ENCODE measurements around the gene SLC35A3. TPM values are rescaled to one million over a fixed set of nuclear protein-coding genes. Genes with fewer than 3 reads are reported as not detected.
"Not testable (repeated sequence)": the region's sequence is repeated elsewhere in the genome, so short reads cannot be mapped to it uniquely, and the experiment has no call there.

SLC35A3 gene
- total RNA-seq, 1 donor from 2014 or later = 14.7 TPM

DNA sequence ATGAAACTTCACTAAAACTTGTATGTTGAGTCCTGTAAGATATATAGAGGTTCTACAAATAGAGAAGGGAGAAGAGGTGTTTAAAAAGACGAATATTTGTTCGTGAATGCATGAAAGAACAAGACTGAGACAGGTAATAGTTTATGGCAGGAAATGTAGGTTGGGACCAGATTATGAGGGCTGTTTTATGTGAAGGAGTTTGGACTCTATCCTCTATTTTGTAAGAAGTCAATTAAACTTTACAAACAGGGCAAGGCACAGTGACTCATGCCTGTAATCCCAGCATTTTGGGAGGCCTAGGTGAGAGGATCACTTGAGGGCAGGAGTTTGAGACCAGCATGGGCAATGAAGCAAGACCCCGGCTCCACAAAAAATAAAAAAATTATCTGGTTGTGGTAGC lies 5.7 kb downstream of the SLC35A3 start:
- H3K4me1 Mint-ChIP-seq (ENCODE audit: low read depth) = peaks cover 22% of the 10 kb centered on the region
- H3K9me3 Mint-ChIP-seq (ENCODE audit: low read depth) = no peaks in the 10 kb centered on the region
- no peak overlapping the region for H3K4me3 Mint-ChIP-seq (ENCODE audit: unreplicated experiment)
- H3K27ac Mint-ChIP-seq (ENCODE audit: unreplicated experiment) = no peak overlapping the region
- H3K36me3 Mint-ChIP-seq (ENCODE audit: low read depth) = peaks cover 3% of the 10 kb centered on the region
- no peaks in the 10 kb centered on the region for H3K27me3 Mint-ChIP-seq (ENCODE audit: low read depth)
- no peak for DNase-seq (ENCODE audit: low spot score)
- TF ChIP-seq, protein P1, sequence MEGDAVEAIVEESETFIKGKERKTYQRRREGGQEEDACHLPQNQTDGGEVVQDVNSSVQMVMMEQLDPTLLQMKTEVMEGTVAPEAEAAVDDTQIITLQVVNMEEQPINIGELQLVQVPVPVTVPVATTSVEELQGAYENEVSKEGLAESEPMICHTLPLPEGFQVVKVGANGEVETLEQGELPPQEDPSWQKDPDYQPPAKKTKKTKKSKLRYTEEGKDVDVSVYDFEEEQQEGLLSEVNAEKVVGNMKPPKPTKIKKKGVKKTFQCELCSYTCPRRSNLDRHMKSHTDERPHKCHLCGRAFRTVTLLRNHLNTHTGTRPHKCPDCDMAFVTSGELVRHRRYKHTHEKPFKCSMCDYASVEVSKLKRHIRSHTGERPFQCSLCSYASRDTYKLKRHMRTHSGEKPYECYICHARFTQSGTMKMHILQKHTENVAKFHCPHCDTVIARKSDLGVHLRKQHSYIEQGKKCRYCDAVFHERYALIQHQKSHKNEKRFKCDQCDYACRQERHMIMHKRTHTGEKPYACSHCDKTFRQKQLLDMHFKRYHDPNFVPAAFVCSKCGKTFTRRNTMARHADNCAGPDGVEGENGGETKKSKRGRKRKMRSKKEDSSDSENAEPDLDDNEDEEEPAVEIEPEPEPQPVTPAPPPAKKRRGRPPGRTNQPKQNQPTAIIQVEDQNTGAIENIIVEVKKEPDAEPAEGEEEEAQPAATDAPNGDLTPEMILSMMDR (IDR thresholded peaks at IDR 0.05) = no peak

DNA sequence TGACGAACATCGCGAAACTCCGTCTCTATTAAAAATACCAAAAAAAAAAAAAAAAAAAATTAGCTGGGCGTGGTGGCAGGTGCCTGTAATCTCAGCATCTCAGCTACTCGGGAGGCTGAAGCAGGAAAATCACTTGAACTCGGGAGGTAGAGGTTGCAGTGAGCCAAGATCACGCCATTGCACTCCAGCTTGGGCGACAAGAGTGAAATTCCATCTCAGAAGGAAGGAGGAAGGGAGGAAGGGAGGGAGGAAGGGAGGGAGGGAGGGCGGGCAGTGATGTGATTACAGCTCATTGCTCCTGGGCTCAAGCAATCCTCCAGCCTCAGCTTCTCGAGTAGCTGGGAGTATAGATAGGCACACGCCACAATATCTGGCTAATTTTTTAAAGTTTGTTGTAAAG lies 7.5 kb downstream of the SLC35A3 start:
- not testable (repeated sequence) for H3K27me3 Mint-ChIP-seq (ENCODE audit: low read depth); H3K9me3 Mint-ChIP-seq (ENCODE audit: low read depth); H3K36me3 Mint-ChIP-seq (ENCODE audit: low read depth); H3K27ac Mint-ChIP-seq (ENCODE audit: unreplicated experiment); H3K4me3 Mint-ChIP-seq (ENCODE audit: unreplicated experiment); DNase-seq (ENCODE audit: low spot score)
- peaks cover 15% of the 10 kb centered on the region for H3K4me1 Mint-ChIP-seq (ENCODE audit: low read depth)

DNA sequence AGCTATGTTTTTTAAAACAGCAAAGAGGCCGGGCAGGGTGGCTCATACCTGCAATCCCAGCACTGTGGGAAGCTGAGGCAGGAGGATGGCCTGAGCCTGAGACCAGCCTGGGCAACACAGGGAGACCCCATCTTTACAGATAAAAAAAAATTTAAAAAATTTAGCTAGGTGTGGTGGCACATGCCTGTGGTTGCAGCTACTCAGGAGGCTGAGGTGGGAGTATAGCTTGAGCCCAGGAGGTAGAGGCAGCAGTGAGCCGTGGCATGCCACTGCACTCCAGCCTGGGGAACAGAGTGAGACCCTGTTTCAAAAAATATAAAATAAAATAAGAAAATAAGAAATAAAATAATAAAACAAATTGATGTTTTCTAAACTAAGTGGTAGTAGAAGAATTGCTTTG lies 8.4 kb downstream of the SLC35A3 start:
- Mint-ChIP-seq H3K27ac (ENCODE audit: unreplicated experiment) (no peak overlapping the region), H3K27me3 (ENCODE audit: low read depth) (no peaks in the 10 kb centered on the region), H3K4me3 (ENCODE audit: unreplicated experiment) (no peak overlapping the region), H3K36me3 (ENCODE audit: low read depth) (peaks cover 4% of the 10 kb centered on the region), H3K4me1 (ENCODE audit: low read depth) (peaks cover 8% of the 10 kb centered on the region), H3K9me3 (ENCODE audit: low read depth) (peaks cover 2% of the 10 kb centered on the region)
- TF ChIP-seq, protein P1 (IDR thresholded peaks at IDR 0.05) = no peak
- DNase-seq (ENCODE audit: low spot score) = no peak

DNA sequence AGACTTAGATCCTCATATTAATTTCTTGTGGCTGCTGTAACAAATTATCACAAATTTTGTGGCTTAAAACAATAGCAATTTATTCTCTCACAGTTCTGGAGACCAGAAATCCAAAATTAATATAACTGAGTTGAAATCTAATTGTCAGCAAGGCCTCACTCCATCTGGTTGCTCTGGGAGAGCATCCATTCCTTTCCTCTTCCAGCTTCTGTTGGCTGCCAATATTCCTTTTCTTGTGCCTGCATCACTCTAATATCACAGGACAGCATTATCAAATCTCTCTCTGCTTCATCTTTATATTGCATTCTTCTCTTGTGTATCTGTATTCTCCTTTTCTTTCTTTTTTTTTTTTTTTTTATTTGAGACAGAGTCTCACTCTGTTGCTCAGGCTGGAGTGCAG lies 9.3 kb downstream of the SLC35A3 start:
- H3K36me3 Mint-ChIP-seq (ENCODE audit: low read depth) = peaks cover 4% of the 10 kb centered on the region
- TF ChIP-seq, protein P1 (IDR thresholded peaks at IDR 0.05) = no peak
- H3K27ac Mint-ChIP-seq (ENCODE audit: unreplicated experiment) = no peak overlapping the region
- H3K27me3 Mint-ChIP-seq (ENCODE audit: low read depth) = no peaks in the 10 kb centered on the region
- no peak for DNase-seq (ENCODE audit: low spot score)
- no peak overlapping the region for H3K4me3 Mint-ChIP-seq (ENCODE audit: unreplicated experiment)
- peaks cover 8% of the 10 kb centered on the region for H3K4me1 Mint-ChIP-seq (ENCODE audit: low read depth)
- peaks cover 2% of the 10 kb centered on the region for H3K9me3 Mint-ChIP-seq (ENCODE audit: low read depth)

DNA sequence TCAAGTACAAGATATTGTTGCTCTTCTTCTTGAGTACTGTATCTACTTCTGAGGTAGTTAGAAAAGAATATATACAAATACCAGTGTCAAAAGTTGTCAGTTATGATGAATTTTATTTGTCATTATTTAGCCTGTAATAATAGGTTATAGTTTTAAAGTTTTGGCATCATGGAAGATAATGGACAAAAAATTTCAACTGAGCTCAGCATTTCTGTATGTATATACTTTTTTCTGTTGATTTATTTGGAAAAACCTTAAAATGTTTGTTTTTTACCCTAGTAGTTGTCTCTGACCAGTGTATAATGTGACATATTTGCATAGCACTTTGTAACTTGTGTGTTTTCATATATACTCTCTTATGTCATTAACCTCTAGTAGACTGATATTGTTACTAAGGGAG lies 11.1 kb downstream of the SLC35A3 start:
- TF ChIP-seq, protein P1 (IDR thresholded peaks at IDR 0.05) = no peak
- no peak overlapping the region for H3K27ac Mint-ChIP-seq (ENCODE audit: unreplicated experiment)
- no peaks in the 10 kb centered on the region for H3K27me3 Mint-ChIP-seq (ENCODE audit: low read depth)
- H3K36me3 Mint-ChIP-seq (ENCODE audit: low read depth) = peaks cover 5% of the 10 kb centered on the region
- H3K4me1 Mint-ChIP-seq (ENCODE audit: low read depth) = peaks cover 8% of the 10 kb centered on the region
- DNase-seq (ENCODE audit: low spot score) = no peak
- H3K9me3 Mint-ChIP-seq (ENCODE audit: low read depth) = peaks cover 14% of the 10 kb centered on the region
- no peak overlapping the region for H3K4me3 Mint-ChIP-seq (ENCODE audit: unreplicated experiment)

DNA sequence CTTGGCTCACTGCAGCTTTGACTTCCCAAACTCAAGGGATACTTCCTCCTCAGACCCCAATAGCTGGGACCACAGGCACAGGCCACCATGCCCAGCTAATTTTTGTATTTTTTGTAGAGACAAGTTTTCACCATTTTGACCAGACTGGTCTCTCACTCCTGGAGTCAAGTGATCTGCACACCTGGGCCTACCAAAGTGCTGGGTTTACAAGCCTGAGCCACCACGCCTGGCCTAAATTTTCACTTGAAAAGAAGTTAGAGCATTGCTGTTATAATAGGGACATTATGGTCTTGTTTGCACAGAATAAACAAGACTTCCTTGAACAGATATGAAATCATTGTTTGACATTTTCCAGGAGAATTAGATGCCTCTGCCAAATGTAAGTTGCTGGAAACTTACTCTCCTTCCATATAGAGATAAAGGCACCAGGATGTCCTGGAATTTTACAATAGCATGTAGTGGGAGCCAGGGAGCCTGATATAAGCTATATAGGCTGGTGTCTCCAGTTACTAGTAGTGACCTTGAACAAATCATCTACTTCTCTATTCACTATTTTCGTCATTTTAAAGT lies 16.9 kb downstream of the SLC35A3 start:
- Mint-ChIP-seq H3K36me3 (ENCODE audit: low read depth) (peaks cover 9% of the 10 kb centered on the region), H3K27ac (ENCODE audit: unreplicated experiment) (no peak overlapping the region), H3K27me3 (ENCODE audit: low read depth) (no peaks in the 10 kb centered on the region), H3K4me3 (ENCODE audit: unreplicated experiment) (no peak overlapping the region), H3K9me3 (ENCODE audit: low read depth) (peaks cover 14% of the 10 kb centered on the region), H3K4me1 (ENCODE audit: low read depth) (no peaks in the 10 kb centered on the region)
- TF ChIP-seq, protein P1 (IDR thresholded peaks at IDR 0.05) = no peak
- no peak for DNase-seq (ENCODE audit: low spot score)

Measured in chondrocyte (in vitro differentiated cells).